ENCODE results near the gene SYNE4.

The SYNE4 gene

DNA sequence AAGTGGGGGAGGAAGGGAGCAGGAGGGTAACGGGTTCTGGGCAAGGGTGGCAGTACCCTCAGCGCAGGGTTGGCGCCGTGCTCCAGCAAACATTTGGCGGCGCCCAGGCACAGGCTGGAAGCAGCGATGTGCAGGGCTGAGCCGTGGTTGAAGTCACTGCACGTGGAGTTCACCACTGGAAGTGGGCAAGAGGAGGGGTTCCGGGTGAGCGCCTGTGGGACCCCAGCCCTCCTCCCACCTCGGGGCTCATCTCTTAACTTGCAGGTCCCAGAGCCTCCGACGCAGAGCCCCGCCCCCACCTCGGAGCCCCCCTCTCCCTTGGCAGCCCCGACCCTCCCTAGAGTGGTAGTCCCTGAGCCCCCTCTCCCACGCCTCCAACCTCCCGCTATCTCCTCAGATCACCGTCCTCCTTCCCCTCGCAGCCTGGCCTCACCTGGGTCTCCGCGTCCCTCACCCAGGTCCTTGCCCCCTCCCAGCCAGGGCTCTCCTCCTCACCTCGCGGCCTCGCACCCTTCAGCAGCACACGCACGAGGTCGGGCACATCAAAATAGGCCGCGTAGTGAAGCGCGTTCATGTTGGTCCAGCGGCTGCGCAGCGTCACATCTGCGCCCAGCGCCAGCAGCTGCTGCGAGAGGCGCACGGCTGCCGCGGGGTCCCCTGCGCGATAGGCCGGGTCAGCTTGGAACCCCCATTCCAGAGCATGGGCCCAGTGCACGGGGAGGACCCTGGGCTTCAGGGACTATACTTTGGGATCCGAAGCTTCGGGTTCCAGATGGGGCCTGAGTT is 17.7 kb upstream of the SYNE4 start:
- DNase-seq (ENCODE audit: low read depth), result no peak

DNA sequence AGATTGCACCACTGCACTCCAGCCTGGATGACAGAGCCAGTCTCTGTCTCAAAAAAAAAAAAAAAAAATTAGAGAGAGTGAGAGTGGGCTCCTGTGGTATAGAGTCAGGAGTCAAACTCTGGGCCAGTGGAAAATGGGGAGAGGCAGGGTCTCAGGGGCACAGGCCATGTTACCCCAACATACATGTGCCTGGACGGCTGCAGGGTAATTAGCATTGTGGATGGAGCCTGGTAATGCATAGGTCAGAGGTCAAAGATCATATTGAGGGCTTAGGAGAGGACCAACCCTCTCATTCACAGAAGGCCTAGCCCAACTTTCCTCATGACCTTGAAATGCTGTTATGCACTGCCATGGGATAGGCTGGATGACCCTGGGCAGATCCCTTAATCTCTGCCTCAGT is 16.9 kb upstream of the SYNE4 start:
- no peak for DNase-seq (ENCODE audit: low read depth)

DNA sequence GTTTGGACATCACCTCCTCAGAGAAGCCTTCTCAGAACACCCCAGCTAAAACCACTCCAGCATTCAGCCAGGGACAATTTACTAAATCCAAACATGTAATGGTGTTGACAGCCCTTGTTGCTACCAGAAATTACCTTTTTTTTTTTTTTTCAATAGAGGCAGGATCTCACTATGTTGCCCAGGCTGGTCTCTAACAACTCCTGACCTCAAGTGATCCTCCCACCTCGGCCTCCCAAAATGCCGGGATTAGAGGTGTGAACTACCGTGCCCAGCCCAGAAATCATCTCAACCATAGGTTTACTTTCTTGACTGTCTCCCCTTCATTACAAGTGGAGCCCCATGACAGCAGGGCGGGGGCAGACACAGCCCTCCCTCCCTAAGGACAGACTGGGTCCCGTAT is 14.8 kb upstream of the SYNE4 start:
- DNase-seq (ENCODE audit: low read depth), result no peak

DNA sequence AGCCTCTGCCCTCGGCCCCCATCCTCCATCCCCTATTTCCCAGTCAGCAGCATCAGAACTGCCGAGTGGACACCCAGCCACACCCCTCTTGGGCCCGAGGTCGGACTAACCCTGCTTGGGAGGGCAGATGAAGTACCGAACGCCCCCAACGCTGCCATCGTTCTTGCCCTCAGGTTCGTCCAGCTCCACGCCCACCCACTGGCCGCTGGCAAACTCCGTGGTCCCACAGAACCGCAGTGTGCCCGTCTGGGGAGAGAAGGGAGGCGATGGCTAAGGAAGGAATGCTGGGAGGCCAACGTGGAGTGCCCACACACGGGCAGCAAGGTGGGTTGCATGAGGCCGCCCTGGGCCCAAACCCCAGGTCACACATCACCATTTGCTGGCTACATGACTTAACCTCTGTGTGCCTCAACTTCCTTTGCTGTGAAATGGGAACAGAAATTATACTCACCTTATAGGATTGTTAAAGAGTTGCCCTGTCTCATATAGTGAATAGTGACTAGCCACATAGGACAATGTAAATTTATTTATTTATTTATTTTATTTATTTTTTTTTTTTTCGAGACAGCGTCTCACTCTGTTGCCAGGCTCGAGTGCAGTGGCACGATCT is 10.6 kb upstream of the SYNE4 start:
- no peak for DNase-seq (ENCODE audit: low read depth)

DNA sequence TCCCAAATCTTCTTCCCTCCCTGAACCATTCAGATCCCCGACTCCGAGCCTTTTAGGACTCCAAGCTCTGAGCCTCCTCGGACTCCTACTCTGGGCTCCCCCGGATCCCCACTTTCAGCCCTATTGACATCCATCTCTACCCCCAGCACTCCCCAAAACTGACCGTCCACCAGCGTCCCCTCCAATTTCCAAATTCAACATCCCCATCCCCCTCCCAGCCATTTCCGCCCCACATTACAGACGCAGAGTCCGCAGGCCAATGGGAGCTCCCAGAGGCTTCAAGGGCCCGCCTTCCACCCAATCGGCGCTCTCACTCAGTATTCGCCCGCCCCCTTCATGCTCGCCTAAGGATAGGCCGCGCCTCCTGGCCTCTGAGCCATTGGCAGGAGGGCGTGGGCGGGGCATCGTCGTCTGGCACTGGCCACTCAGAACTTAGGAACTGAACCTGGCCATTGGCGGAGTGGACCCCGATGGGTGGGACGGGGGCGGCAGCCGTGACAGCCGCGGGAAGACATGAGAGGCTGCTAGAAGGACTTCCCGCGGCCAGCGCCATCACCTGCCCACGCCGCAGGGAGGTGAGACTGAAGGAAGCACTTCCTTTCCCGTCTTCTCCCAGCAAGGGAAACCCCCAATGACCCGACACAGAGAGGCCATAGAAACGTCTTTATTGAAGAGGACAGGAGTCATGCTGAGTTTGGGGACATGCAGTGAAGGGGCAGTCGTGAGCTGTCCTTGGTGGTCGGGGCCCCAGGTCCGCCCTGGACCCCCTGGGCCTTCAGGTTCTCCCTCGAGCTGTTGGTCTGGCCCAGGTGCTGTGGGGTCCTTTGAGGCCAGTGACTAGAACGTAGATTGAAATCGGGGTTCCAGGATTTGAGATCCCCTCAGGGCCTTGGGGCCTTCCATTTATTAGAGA is 5.7 kb upstream of the SYNE4 start, which contains the start of gene ALKBH6:
Gene ALKBH6 (minus strand): TSS at position 202 of the 913 bp plus-strand sequence. CDS start 816 bp downstream, outside the sequence.
- peak; percentile 99 for DNase-seq (ENCODE audit: low read depth)

DNA sequence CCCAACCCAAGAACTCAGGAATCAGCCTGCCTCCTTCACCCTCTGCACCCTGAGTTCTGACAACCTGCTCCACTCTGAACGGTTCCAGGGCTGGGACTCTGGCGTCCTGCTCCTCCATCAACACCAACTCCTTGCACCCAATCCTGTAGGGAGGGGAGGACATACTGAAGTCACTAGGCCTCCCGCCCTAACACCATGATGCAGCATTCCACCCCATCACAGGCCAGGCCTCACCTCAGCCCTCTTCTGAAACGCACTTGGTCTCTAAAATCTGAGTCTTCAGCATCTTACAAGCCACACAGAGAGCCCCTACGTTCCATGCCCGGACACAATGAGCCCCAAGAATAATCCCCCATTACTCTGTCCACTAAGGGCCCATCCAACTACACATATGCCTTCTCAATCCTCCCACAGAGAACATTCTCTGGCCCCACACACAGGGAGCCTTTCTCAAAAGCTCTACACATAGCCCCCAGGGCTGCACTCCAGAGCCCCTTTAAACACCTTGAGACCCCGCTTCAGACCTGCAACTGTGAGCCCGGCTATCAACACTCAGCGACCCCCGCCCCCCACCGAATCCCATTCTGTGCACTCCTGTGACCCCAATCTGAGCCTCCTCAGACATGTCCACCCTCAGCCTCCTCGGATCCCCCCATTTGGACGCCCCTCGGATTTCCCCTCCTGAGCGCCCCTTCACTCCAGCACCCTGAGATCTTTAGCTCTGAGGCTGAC is 4.8 kb upstream of the SYNE4 start:
- no peak for DNase-seq (ENCODE audit: low read depth)

DNA sequence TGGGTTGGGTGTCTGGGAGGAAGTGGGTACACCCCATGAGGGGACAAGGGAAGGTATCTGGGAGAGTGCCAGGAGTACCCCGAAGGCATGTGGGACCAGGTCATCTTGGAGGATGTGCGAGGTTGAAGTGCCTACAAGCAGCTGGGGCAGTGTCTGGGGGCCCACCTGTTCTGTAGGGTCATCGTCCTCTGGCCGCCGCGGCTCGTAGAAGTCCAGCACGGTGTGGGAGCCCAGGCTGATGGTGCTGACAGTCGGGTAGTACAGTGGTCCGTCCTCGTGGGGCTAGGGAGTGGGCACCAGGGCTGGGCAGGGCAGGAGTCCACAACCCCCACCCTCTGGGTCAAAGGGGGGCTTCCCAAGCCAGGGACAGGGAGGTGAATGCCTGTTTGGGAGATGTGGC is 1.8 kb upstream of the SYNE4 start:
- no peak for DNase-seq (ENCODE audit: low read depth)

DNA sequence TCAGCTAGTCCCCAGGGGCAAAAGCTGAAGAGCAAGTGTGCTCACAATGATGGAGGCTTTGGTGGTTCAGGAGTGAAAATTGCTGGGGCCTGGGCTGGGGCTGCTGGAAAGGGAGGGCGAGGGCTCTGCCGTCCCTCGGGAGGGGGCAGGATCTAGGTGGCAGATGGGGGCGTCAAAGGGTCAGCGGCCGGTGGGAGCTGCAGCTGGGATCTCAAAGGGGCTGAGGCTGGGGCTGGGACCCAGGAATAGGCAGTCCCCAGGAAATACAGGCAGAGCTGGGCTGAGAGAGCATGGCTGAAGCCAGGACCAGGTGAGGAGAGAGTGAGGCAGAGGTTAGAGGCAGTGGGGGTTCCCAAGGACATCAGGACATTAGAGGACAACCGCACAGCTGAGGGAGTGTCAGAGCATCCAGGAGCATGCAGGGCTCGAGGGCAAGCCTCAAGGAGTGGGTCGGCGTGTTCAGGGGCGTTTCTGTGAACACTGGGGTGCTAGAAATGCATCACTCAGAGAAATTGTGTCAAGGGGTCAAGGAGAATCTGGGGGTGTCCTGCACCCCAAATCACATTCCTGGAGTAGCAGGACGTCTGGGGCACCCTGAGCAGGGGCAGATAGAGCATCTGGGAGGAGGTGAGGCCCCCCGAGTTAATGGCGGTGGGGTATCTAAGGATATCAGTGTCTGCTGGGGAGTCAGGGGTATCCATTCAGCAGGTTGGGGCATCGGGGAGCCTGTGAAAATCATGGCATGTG is 1.2 kb upstream of the SYNE4 start:
- no peak for DNase-seq (ENCODE audit: low read depth)

DNA sequence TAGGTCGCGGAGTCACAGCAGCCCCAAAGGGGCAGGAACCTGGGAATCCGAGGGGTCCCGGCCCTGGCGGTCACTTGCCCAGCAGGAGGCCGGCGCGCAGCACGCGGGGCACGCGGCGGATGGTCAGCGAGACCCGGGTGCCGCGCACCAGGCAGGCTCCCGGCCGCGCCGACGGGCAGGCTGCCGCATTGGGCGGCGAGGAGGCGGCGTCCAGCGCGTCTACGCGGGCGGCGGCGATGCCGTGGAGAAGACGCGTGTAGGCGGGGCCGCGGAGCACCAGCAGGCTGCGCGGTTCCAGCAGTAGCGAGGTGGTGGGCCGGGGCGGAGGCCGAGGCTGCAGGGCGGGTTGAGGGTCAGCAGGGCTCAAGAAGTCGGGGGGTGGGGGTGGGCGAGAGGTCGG is 607 bp upstream of the SYNE4 start:
- DNase-seq (ENCODE audit: low read depth), result no peak

DNA sequence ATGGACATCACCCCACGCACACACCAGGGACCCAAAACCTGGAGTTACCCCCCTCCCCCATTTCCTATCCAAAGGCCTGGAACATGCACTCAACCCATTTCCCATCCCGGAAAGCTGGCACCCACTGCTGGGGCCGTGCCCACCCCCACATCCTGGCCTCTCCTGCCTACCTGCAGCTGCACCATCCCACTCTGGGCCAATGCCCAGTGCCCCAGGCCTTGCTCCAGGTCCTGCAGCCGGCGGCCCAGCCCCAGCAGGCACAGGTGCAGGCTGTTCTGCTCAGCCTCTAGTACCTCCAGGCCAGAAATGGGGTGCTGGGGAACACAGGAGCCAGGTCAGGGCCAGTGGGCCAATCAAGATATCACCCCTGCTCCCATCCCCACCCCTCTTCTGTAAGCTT is 1.7 kb downstream of the SYNE4 start:
- no peak for DNase-seq (ENCODE audit: low read depth)

DNA sequence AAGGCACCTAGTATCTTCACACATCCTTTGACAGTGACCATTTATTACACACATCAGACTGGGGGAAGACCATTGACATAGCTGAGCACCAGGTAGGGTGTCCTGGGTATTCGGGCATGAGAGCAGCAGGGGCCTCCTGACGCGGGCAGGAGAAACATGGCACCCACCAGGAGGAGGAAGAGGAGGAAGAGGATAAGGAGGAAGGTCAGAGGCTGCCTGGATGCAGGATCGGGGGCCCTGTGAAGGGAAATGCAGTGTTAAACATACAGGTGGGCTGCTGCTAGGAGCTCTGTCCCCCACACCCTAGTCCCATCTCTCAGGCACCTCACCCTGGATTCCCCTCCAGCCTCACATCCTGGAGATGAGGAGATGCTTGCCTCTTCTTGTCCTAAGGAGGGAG is 5.3 kb downstream of the SYNE4 start:
- DNase-seq (ENCODE audit: low read depth), result no peak

DNA sequence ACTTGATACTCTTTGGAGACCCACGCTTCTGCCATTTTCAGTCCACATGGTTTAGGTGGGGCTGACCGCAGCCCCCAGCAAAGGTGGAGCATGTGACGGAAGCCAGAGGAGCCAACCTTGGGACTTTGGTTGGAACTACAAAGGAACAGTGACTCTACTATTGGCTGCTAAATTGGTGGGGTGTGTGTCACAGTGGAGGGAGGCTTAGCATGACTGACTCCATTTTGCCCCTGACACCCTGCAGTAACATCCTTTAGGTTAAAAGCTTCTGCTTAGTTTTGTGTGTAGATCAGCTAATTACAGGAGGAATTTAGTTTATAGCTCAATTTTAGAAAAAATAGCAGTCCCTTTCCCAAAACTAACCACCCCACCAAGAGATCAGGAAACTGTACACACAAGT is 7.0 kb downstream of the SYNE4 start:
- DNase-seq (ENCODE audit: low read depth), result no peak

DNA sequence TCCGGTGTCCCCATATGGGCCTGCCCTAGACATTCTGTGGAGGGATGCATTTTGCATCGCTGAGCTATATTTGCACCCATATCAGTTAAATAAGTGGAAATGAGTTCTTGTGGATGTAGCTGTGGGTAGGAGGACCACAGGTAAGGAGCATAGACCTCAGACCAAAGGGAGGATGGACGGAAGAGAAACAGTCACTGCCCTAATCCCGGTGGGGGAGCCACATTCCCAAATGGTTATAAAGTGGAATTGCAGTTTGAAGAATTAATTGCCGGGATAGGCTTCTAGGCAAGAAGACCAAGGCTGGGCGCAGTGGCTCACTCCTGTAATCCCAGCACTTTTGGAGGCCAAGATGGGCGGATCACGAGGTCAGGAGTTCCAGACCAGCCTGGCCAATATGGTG is 11.8 kb downstream of the SYNE4 start:
- no peak for DNase-seq (ENCODE audit: low read depth)

DNA sequence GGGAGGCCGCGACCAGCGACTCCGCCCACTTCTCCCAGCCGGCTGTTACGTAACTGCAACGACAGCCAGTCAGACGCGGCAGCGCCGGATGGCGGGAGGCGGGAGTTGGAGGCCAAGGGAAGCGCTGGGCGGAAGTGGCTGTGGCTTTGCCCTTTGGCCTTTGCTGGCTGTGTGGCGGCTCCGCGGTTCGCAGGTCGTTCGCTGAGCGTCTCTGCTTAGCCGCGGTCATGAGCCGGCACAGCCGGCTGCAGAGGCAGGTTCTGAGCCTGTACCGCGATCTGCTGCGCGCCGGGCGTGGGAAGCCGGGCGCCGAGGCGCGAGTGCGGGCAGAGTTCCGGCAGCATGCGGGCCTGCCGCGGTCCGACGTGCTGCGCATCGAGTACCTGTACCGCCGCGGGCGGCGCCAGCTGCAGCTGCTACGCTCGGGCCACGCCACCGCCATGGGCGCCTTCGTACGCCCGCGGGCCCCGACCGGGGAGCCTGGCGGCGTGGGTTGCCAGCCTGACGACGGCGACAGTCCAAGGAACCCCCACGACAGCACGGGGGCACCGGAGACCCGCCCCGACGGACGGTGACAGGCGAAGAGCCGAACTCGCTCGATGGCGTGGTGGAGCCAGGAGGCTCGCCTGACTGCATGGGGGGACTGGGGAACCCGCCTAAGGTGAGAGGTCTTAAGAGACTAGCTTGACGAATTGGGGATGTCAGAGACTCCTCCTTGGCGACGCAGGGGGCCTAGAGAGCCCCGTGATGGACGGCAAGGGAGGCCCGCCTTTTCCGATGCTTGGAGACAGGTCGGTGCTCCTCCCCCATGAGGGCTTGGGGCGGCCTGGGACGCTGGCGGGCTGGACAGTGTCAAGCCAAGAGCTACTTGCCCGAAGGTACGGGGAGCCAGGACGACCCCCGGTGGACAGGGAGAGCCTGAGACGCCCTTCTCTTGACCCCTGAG is 13.3 kb downstream of the SYNE4 start, which contains the start of gene SDHAF1:
Gene SDHAF1 (plus strand): TSS at position 141 of the 946 bp plus-strand sequence. CDS start 87 bp downstream, at position 228.
- peak; percentile 92 for DNase-seq (ENCODE audit: low read depth)

DNA sequence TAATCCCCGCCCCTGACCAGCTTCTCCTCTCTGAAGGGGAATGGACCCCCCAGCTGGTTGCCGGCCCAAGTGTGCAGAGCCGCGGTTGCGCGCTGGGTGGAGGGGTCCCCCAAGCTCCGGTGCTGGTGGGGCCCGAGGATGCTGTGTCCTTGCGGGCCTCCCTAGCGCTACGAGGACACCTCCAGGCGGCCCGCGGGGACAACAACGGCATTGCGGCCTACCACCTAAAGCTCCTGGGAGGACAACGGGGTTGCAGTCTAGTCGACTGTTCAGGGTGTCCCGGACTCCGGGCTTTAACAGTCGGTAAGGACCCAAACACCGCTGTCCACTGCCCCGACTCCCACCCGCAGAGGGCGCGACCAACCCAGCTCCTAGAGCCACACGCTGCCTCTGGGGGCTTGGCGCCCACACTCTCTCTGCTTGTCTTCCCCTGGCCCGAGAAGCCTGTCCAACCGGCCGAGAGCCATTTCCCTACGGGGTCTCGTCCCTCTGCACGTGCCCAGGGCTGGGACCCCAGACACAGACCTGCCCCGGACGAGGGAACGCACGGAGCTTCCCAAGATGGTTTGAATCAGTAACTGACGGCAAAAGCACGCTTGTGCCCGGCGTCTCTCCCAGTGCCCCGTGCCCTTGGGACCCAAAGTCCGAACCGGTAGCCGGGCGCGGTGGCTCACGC is 14.6 kb downstream of the SYNE4 start:
- DNase-seq (ENCODE audit: low read depth), result no peak

DNA sequence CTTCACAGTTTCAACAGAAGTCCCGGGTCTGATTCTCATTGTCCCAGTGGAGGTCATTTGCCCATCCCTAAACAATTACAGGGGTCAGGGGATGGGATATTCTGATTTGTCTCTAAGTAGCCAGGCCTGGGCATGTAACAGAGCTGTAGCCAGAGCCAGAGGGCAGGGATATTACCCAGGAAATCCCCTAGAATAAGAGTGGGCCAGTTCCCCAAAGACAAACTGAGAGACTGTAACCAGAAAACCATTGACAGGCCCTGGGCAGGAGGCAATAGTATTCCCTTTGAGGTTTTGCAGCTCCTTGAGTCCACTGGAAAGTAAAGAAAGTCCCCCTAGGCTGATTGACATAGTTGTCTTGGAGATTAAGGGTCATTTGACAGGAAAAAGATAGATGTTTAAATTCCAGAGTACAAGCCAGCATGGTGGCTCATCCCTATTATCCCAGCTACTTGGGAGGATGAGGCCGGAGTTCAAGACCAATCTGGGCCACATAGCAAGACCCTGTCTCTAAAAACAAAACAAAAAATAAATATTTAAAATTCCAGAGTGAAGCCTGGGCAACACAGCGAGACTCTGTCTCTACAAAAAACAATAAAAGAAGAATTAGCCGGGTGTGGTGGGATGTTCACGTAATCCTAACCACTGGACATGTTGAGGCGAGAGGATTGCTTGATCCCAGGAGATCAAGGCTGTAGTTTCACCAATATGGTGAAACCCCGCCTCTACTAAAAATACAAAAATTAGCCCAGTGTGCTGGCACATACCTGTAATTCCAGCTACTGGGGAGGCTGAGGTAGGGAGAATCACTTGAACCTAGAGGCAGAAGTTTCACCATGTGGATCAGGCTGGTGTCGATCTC is 15.5 kb downstream of the SYNE4 start:
- DNase-seq (ENCODE audit: low read depth), result no peak

DNA sequence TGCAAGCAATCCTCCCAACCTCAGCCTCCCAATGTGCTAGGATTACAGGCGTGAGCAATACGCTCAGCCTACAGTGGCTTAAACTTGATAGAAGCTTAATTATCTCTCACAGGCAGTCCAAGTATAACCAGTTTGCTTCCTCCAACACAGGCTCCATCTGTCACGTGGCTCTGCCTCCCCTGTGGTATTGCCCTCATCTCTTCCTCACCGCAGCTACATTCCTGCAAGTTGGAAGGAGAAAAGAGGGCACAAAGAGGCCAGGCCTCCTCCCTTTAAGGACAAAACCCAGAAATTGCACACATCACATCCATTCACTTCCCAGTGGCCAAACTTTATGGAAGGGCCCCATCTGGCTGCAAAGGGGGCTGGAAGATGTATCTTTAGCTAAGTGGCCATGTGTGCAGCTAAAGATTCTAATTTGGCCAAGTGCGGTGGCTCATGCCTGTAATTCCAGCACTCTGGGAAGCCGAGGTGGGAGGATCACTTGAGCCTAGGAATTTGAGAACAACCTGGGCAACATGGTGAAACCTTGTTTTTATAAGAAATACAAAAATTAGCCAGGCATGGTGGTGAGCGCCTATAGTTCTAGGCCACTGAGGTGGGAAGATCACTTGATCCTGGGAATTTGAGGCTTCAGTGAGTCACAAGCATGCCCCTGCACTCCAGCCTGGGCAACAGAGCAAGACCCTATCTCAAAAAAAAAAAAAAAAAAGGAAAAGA is 16.7 kb downstream of the SYNE4 start:
- DNase-seq (ENCODE audit: low read depth), result no peak
